Parathyroid adenoma (tissue), 2 donors: ENCODE data around the gene CCDC187.

Source experiments
- H2AFZ ChIP-seq: fragments of 300-600 bp; sonication (generic); one replicate; pipeline ENCODE4 v1.7.0; 2017; ENCODE audit warnings: antibody characterized with exemption, mild to moderate bottlenecking
- H3K27ac ChIP-seq: fragments of 300-600 bp; sonication (generic); one replicate; pipeline ENCODE4 v1.7.0; 2017
- H3K27me3 ChIP-seq: fragments of 300-600 bp; sonication (generic); one replicate; pipeline ENCODE4 v1.7.0; 2017; ENCODE audit warnings: low read length; ENCODE audit not compliant: control insufficient read depth, insufficient read depth
- H3K36me3 ChIP-seq: fragments of 300-600 bp; sonication (generic); one replicate; pipeline ENCODE4 v1.7.0; 2017; ENCODE audit warnings: low read length; ENCODE audit not compliant: control insufficient read depth, insufficient read depth
- H3K4me1 ChIP-seq: fragments of 300-600 bp; sonication (generic); one replicate; pipeline ENCODE4 v1.7.0; 2017; ENCODE audit warnings: control low read depth
- H3K4me2 ChIP-seq: fragments of 300-600 bp; sonication (generic); one replicate; pipeline ENCODE4 v1.7.0; 2017; ENCODE audit warnings: low read length
- H3K4me3 ChIP-seq: fragments of 300-600 bp; sonication (generic); one replicate; pipeline ENCODE4 v1.7.0; 2017; ENCODE audit warnings: low read depth, low read length
- H3K79me2 ChIP-seq: fragments of 300-600 bp; sonication (generic); one replicate; pipeline ENCODE4 v1.7.0; 2017; ENCODE audit warnings: control low read depth
- H3K9ac ChIP-seq: fragments of 300-600 bp; sonication (generic); one replicate; pipeline ENCODE4 v1.7.0; 2017; ENCODE audit warnings: mild to moderate bottlenecking
- H3K9me3 ChIP-seq: fragments of 300-600 bp; sonication (generic); one replicate; pipeline ENCODE4 v1.7.0; 2017; ENCODE audit warnings: low read length; ENCODE audit not compliant: control insufficient read depth
- CTCF ChIP-seq: fragments of 300-600 bp; sonication (generic); IDR thresholded peaks from one replicate; pipeline ENCODE4 v1.7.0; 2017; ENCODE audit warnings: antibody characterized with exemption, mild to moderate bottlenecking
- donor health status: primary hyperparathyroidism.

Gene CCDC187

GRCh38 chr9:136211006-136211405, 92.9 kb downstream of the CCDC187 start:
- no peaks in the 10 kb centered on the region for H3K4me1 ChIP-seq
- H2AFZ ChIP-seq, result no peak overlapping the region

GRCh38 chr9:136210276-136210675, 93.6 kb downstream of the CCDC187 start:
- no peak overlapping the region for H2AFZ ChIP-seq
- no peaks in the 10 kb centered on the region for H3K9me3 ChIP-seq
- H3K27ac ChIP-seq, result no peak overlapping the region
- no peaks in the 10 kb centered on the region for H3K36me3 ChIP-seq
- no peaks in the 10 kb centered on the region for H3K4me1 ChIP-seq
- H3K27me3 ChIP-seq, result no peaks in the 10 kb centered on the region
- no peaks in the 10 kb centered on the region for H3K79me2 ChIP-seq
- H3K4me2 ChIP-seq, result no peak overlapping the region
- H3K9ac ChIP-seq, result no peak overlapping the region
- no peak for TF ChIP-seq CTCF
- no peak overlapping the region for H3K4me3 ChIP-seq

More at GRCh38 chr9:136211006-136211405, 92.9 kb downstream of the CCDC187 start:
- Histone ChIP-seq H3K27me3 (no peaks in the 10 kb centered on the region), H3K4me3 (no peak overlapping the region), H3K36me3 (no peaks in the 10 kb centered on the region), H3K79me2 (no peaks in the 10 kb centered on the region), H3K4me2 (no peak overlapping the region), H3K27ac (no peak overlapping the region), H3K9ac (no peak overlapping the region), H3K9me3 (no peaks in the 10 kb centered on the region)
- TF ChIP-seq CTCF, result no peak

- H3K36me3 ChIP-seq, result no peaks in the 10 kb centered on the region
- H3K79me2 ChIP-seq, result no peaks in the 10 kb centered on the region
- H3K9me3 ChIP-seq, result no peaks in the 10 kb centered on the region
- no peak overlapping the region for H3K9ac ChIP-seq
- H3K4me3 ChIP-seq, result no peak overlapping the region
- H3K27me3 ChIP-seq, result no peaks in the 10 kb centered on the region
- no peaks in the 10 kb centered on the region for H3K4me1 ChIP-seq
- no peak for TF ChIP-seq CTCF
- no peak overlapping the region for H3K27ac ChIP-seq
- H2AFZ ChIP-seq, result no peak overlapping the region
- H3K4me2 ChIP-seq, result no peak overlapping the region
Observed at GRCh38 chr9:136209786-136210185, 94.1 kb downstream of the CCDC187 start.

- Histone ChIP-seq H3K4me3 (no peak overlapping the region), H3K27ac (no peak overlapping the region), H3K9me3 (no peaks in the 10 kb centered on the region), H3K4me2 (no peak overlapping the region), H3K36me3 (no peaks in the 10 kb centered on the region), H3K27me3 (peaks cover 1% of the 10 kb centered on the region), H2AFZ (no peak overlapping the region), H3K79me2 (no peaks in the 10 kb centered on the region), H3K4me1 (no peaks in the 10 kb centered on the region), H3K9ac (no peak overlapping the region)
- no peak for TF ChIP-seq CTCF
Observed at GRCh38 chr9:136209232-136209631, 94.7 kb downstream of the CCDC187 start.

GRCh38 chr9:136208675-136209074, 95.2 kb downstream of the CCDC187 start:
- no peaks in the 10 kb centered on the region for H3K79me2 ChIP-seq
- H3K27ac ChIP-seq, result no peak overlapping the region
- no peak overlapping the region for H3K9ac ChIP-seq
- no peaks in the 10 kb centered on the region for H3K36me3 ChIP-seq
- TF ChIP-seq CTCF, result no peak
- H3K4me2 ChIP-seq, result no peak overlapping the region
- H2AFZ ChIP-seq, result no peak overlapping the region
- no peak overlapping the region for H3K4me3 ChIP-seq
- H3K27me3 ChIP-seq, result peaks cover 3% of the 10 kb centered on the region
- no peaks in the 10 kb centered on the region for H3K4me1 ChIP-seq
- no peaks in the 10 kb centered on the region for H3K9me3 ChIP-seq
